ENCODE results near the gene CASR.

- TF ChIP-seq, protein P1, sequence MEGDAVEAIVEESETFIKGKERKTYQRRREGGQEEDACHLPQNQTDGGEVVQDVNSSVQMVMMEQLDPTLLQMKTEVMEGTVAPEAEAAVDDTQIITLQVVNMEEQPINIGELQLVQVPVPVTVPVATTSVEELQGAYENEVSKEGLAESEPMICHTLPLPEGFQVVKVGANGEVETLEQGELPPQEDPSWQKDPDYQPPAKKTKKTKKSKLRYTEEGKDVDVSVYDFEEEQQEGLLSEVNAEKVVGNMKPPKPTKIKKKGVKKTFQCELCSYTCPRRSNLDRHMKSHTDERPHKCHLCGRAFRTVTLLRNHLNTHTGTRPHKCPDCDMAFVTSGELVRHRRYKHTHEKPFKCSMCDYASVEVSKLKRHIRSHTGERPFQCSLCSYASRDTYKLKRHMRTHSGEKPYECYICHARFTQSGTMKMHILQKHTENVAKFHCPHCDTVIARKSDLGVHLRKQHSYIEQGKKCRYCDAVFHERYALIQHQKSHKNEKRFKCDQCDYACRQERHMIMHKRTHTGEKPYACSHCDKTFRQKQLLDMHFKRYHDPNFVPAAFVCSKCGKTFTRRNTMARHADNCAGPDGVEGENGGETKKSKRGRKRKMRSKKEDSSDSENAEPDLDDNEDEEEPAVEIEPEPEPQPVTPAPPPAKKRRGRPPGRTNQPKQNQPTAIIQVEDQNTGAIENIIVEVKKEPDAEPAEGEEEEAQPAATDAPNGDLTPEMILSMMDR (IDR thresholded peaks at IDR 0.05; ENCODE audit: low read length): no peak
- TF ChIP-seq EZH2 (IDR thresholded peaks at IDR 0.05; ENCODE audit: borderline replicate concordance, low read length): no peak
These were observed 35.9 kb downstream of the CASR start for GRCh38 chr3:122219242-122219872.

Measured in OCI-LY1 (cell line).